Measurements from ENCODE around the gene PILRB. TPM values are rescaled to one million over a fixed set of nuclear protein-coding genes. Genes with fewer than 3 reads are reported as not detected.

Gene PILRB
- total RNA-seq, 1 experiment from 2014 or later, result 60.2 TPM

DNA sequence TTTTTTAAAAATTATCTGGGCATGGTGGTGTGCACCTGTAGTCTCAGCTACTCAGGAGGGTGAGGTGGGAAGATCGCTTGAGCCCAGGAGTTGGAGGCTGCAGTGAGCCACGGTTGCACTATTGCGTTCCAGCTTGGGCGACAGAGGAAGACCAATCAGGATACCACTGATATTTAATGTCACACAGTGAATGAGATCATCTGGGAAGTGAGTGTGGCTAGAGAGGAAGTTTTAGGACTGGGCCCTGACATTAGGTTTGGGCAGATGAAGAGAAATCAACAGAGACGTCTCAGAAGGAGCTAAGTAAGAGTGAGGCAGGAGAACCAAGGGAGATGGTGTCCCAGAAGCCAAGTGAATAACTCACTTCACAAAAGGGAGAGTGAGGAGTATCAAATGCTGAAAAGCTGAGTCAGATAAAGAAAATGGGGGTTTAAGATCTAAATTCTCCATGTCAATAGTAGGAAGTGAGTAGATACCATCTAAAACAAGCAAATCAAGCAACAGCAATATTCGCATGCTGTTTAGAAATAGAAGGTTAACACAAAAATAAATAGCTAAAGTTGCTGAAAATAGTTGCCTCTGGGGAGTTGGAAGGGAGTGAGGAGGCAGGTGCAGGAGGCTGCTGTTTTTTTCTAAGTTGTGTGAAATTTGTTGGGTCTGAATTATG is 26.8 kb downstream of the PILRB start:
- Histone ChIP-seq H3K4me3 (replicated peaks in 1 of 2; ENCODE audit: low read depth in 1 of 2, low read length in 2 of 2) (no peak overlapping the region), H3K27me3 (ENCODE audit: insufficient read depth, low read length) (no peaks in the 10 kb centered on the region), H4K20me1 (ENCODE audit: insufficient read depth) (no peaks in the 10 kb centered on the region), H3K9ac (ENCODE audit: low read length) (no peak overlapping the region), H3K36me3 (ENCODE audit: control insufficient read depth in 1 of 2, insufficient read depth in 2 of 2, low read length in 2 of 2) (no peaks in the 10 kb centered on the region), H3K9me3 (ENCODE audit: control insufficient read depth in 1 of 2, insufficient read depth in 1 of 2, low read depth in 1 of 2, low read length in 2 of 2) (no peaks in the 10 kb centered on the region), H3K4me1 (ENCODE audit: control insufficient read depth in 1 of 2, insufficient read depth in 2 of 2, low read length in 2 of 2) (no peaks in the 10 kb centered on the region), H3K9me2 (ENCODE audit: insufficient read depth) (no peaks in the 10 kb centered on the region), H3K79me2 (ENCODE audit: insufficient read depth, low read length) (no peaks in the 10 kb centered on the region), H3K27ac (ENCODE audit: low read depth, low read length) (no peak overlapping the region), H2AFZ (ENCODE audit: low read depth, low read length, poor library complexity, severe bottlenecking) (no peak overlapping the region), H3K4me2 (ENCODE audit: low read length) (no peak overlapping the region)
- no peak for DNase-seq (ENCODE audit: low read depth, low spot score)
- intact Hi-C loops (cut with micrococcal nuclease), result no loop called here
- ATAC-seq, result no peak
- TF ChIP-seq, protein P1, sequence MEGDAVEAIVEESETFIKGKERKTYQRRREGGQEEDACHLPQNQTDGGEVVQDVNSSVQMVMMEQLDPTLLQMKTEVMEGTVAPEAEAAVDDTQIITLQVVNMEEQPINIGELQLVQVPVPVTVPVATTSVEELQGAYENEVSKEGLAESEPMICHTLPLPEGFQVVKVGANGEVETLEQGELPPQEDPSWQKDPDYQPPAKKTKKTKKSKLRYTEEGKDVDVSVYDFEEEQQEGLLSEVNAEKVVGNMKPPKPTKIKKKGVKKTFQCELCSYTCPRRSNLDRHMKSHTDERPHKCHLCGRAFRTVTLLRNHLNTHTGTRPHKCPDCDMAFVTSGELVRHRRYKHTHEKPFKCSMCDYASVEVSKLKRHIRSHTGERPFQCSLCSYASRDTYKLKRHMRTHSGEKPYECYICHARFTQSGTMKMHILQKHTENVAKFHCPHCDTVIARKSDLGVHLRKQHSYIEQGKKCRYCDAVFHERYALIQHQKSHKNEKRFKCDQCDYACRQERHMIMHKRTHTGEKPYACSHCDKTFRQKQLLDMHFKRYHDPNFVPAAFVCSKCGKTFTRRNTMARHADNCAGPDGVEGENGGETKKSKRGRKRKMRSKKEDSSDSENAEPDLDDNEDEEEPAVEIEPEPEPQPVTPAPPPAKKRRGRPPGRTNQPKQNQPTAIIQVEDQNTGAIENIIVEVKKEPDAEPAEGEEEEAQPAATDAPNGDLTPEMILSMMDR (IDR thresholded peaks at IDR 0.05 in 2 of 3, conservative IDR thresholded peaks at IDR 0.05 in 1 of 3; ENCODE audit: borderline replicate concordance in 1 of 3, insufficient read depth in 1 of 3, low read depth in 2 of 3, low read length in 2 of 3), result no peak
- TF ChIP-seq YY1 (IDR thresholded peaks at IDR 0.05; ENCODE audit: extremely low read depth, insufficient replicate concordance, low read depth, low read length), result no peak
- RAD21 ChIA-PET (ENCODE audit: low non-redundant PET in 1 of 2, low total read pairs in 2 of 2, uncharacterized antibody in 2 of 2, unreplicated experiment in 2 of 2), result no interaction called here
- CTCF ChIA-PET, result no interaction called here
- BruUV-seq (replicated peaks), result no TSS peak
- POLR2A ChIA-PET, result interaction anchor here (1.0 kb wide), 1 partner anchor 44 kb away, joined by 3 read pairs; the partner anchor contains the start of gene ZCWPW1

DNA sequence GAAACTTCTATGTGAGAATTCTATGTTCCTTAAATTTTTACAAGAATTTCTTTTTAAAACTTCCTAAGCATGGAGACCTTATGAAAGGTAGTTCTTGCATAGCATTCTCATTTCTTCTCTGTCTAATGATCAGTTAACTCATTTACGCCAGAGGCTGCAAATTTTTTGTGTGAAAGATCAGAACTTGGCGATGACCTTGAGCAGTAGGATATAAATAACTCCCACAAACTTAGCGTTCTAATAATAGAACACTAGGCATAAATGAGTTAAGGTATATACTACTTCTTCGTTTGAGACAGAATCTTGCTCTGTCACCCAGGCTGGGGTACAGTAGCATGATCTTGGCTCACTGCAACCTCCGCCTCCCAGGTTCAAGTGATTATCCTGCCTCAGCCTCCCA is 29.0 kb downstream of the PILRB start:
- intact Hi-C loops (cut with micrococcal nuclease), result no loop called here
- Histone ChIP-seq H4K20me1 (ENCODE audit: insufficient read depth) (no peaks in the 10 kb centered on the region), H3K79me2 (ENCODE audit: insufficient read depth, low read length) (no peaks in the 10 kb centered on the region), H3K36me3 (ENCODE audit: control insufficient read depth in 1 of 2, insufficient read depth in 2 of 2, low read length in 2 of 2) (no peaks in the 10 kb centered on the region), H3K27ac (ENCODE audit: low read depth, low read length) (no peak overlapping the region), H3K9me3 (ENCODE audit: control insufficient read depth in 1 of 2, insufficient read depth in 1 of 2, low read depth in 1 of 2, low read length in 2 of 2) (no peaks in the 10 kb centered on the region), H3K4me2 (ENCODE audit: low read length) (no peak overlapping the region), H3K27me3 (ENCODE audit: insufficient read depth, low read length) (no peaks in the 10 kb centered on the region), H3K9ac (ENCODE audit: low read length) (no peak overlapping the region), H2AFZ (ENCODE audit: low read depth, low read length, poor library complexity, severe bottlenecking) (no peak overlapping the region), H3K4me1 (ENCODE audit: control insufficient read depth in 1 of 2, insufficient read depth in 2 of 2, low read length in 2 of 2) (no peaks in the 10 kb centered on the region), H3K4me3 (replicated peaks in 1 of 2; ENCODE audit: low read depth in 1 of 2, low read length in 2 of 2) (no peak overlapping the region), H3K9me2 (ENCODE audit: insufficient read depth) (no peaks in the 10 kb centered on the region)
- no peak for ATAC-seq
- ChIA-PET CTCF (interaction anchor here (1.1 kb wide), 1 partner anchor 202 kb away, joined by 3 read pairs; no protein-coding TSS in a partner anchor), POLR2A (no interaction called here), RAD21 (ENCODE audit: low non-redundant PET in 1 of 2, low total read pairs in 2 of 2, uncharacterized antibody in 2 of 2, unreplicated experiment in 2 of 2) (no interaction called here)
- DNase-seq (ENCODE audit: low read depth, low spot score), result no peak
- BruUV-seq (replicated peaks), result no TSS peak
- TF ChIP-seq ELF1 (IDR thresholded peaks at IDR 0.05; ENCODE audit: borderline replicate concordance, low read depth) (no peak), CEBPB (IDR thresholded peaks at IDR 0.05; ENCODE audit: low read depth) (no peak), CBX3 (IDR thresholded peaks at IDR 0.05; ENCODE audit: low read depth) (no peak), TCF7L2 (IDR thresholded peaks at IDR 0.05; ENCODE audit: borderline replicate concordance, extremely low read depth, insufficient read depth, insufficient read length) (no peak), ZNF274 (IDR thresholded peaks at IDR 0.05; ENCODE audit: low read depth, low read length) (no peak), RAD21 (IDR thresholded peaks at IDR 0.05; ENCODE audit: low read depth) (no peak), EZH2phosphoT487 (IDR thresholded peaks at IDR 0.05; ENCODE audit: borderline replicate concordance) (no peak), POLR2AphosphoS5 (IDR thresholded peaks at IDR 0.05; ENCODE audit: low read depth, low read length) (no peak), YY1 (IDR thresholded peaks at IDR 0.05; ENCODE audit: extremely low read depth, insufficient replicate concordance, low read depth, low read length) (no peak)
- TF ChIP-seq, protein P2, sequence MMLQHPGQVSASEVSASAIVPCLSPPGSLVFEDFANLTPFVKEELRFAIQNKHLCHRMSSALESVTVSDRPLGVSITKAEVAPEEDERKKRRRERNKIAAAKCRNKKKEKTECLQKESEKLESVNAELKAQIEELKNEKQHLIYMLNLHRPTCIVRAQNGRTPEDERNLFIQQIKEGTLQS (IDR thresholded peaks at IDR 0.05), result no peak
- TF ChIP-seq, protein P3, sequence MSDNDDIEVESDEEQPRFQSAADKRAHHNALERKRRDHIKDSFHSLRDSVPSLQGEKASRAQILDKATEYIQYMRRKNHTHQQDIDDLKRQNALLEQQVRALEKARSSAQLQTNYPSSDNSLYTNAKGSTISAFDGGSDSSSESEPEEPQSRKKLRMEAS (IDR thresholded peaks at IDR 0.05), result no peak
- TF ChIP-seq, protein P4, sequence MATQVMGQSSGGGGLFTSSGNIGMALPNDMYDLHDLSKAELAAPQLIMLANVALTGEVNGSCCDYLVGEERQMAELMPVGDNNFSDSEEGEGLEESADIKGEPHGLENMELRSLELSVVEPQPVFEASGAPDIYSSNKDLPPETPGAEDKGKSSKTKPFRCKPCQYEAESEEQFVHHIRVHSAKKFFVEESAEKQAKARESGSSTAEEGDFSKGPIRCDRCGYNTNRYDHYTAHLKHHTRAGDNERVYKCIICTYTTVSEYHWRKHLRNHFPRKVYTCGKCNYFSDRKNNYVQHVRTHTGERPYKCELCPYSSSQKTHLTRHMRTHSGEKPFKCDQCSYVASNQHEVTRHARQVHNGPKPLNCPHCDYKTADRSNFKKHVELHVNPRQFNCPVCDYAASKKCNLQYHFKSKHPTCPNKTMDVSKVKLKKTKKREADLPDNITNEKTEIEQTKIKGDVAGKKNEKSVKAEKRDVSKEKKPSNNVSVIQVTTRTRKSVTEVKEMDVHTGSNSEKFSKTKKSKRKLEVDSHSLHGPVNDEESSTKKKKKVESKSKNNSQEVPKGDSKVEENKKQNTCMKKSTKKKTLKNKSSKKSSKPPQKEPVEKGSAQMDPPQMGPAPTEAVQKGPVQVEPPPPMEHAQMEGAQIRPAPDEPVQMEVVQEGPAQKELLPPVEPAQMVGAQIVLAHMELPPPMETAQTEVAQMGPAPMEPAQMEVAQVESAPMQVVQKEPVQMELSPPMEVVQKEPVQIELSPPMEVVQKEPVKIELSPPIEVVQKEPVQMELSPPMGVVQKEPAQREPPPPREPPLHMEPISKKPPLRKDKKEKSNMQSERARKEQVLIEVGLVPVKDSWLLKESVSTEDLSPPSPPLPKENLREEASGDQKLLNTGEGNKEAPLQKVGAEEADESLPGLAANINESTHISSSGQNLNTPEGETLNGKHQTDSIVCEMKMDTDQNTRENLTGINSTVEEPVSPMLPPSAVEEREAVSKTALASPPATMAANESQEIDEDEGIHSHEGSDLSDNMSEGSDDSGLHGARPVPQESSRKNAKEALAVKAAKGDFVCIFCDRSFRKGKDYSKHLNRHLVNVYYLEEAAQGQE (IDR thresholded peaks at IDR 0.05; ENCODE audit: low read depth), result no peak
